NCI-H1930 (cell line): ENCODE results near the gene SPACA6.
"Not testable (repeated sequence)": the region's sequence is repeated elsewhere in the genome, so short reads cannot be mapped to it uniquely, and the experiment has no call there.

Source experiments
- DNase-seq, 2 experiments: peaks; one replicate each; lab custom pipeline; 2025; lab: John Stamatoyannopoulos, UW

Gene SPACA6

GRCh38 chr19:51737924-51738323, 44.8 kb downstream of the SPACA6 start:
- no peak for DNase-seq

- DNase-seq = not testable (repeated sequence)
Observed at GRCh38 chr19:51738523-51738922, 45.4 kb downstream of the SPACA6 start.

GRCh38 chr19:51739466-51740213, 46.5 kb downstream of the SPACA6 start:
- DNase-seq = no peak

DNA sequence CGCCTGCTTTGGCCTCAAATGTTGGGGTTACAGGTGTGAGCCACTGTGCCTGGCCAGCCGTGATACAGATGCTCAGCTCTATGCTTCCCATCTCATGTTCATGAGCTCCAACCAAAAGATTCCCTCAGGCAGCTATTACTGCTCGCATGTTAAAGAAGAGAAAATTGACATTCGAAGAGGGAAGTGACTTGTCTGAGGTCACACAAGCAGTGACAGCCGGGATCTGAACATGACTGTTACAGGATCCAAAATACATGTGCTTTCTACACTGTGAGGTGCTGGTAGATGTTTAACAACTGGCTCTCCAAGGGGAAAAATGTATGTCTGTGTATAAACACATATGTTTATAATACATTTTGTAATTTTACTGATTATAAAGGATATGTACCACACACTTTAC, 47.2 kb downstream of the SPACA6 start:
- no peak for DNase-seq

DNA sequence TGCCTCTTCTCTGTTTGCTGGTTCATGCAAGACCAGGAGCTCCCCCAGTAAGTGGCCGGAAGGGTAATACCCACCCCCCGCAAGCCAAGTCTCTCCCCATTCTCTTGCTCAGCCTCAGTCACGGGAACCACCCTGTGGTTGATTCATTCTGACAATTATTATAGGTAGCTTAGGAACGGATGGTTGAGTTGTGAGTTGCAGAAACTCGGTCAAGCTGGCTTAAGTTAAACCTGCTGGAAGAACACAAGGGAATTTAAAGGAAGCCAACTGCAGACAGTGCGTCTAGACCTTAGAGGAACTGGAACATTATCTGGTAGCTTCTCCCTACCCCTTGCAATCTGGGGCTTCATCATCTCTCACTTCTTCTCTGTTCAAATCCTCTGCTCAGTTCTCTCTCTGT, 49.7 kb downstream of the SPACA6 start:
- DNase-seq = no peak

DNA sequence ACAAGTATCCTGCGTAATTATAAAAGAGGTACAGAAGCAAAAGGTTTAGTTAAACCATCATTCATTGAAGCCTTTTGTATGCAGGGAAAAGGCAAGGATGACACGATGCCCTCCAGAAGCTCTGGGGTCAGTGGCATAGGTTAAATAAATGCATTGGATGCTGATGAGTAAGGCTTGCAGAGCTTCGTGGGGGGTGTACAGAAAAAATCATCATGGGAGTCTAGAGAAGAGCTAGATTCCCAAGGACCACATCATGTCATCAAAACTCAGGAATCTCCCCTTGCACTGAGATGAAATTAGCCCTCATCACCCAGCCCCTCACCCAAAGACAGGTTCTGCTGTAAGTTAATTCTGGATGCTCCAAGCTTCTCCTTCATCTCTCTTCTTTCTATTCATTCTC, 50.3 kb downstream of the SPACA6 start:
- no peak for DNase-seq

GRCh38 chr19:51746731-51747130, 53.6 kb downstream of the SPACA6 start:
- no peak for DNase-seq

- no peak for DNase-seq
Observed at GRCh38 chr19:51749979-51750378, 56.8 kb downstream of the SPACA6 start.

DNA sequence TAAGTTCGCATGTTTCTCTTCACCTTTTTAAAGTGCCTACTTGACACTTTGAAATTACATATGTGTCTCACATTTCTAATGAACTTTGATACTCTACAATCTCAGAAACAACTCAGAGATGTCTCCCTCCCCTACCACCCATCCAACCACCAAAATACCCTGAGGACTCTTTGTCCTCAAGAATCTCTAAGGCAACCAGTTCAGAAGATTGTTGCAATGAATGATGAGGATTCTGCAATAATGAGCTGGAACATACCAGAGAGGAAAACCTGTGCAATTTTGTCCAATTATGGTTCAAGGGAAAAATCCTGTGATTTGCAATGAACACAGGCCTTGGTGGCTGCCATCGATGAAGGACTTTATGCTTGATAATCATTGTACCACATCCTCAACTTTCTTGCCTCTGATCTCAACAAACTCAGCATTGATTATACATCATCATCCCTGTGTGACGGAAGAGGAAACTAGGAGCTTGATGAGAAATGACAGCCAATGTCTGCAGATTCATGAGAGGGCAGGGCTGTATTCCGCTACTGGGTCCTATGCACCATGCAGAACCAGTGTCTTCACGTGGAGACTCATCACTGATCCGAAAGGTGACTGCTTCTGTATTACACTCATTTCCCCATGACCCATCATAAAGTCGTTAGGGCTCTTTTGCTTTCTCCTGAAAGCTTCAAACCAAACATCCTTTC, 57.4 kb downstream of the SPACA6 start:
- no peak for DNase-seq

DNA sequence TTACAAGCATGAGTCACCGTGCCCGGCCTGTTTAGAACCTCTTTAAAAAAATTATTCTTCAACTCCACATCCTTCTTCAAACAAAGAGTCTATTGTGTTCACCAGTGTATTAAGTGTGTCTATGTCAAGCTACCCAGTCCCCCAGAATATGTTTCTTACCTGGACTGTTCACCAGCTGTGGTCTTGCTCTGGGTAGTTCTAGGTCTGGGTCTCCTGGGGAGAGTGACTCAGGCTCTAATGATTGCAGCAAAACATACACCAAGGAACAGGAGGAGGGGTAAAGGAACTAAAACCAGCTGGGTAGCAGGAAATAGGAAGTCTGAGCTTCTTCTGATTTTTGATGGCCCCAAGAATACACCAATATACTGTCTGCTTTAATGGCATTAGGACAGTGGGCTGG, 58.5 kb downstream of the SPACA6 start, which contains the start of gene FPR1:
TSS of gene FPR1 (minus strand) at position 224 of the 400 bp plus-strand sequence. CDS start 4,884 bp downstream, outside the sequence.
- no peak for DNase-seq

DNA sequence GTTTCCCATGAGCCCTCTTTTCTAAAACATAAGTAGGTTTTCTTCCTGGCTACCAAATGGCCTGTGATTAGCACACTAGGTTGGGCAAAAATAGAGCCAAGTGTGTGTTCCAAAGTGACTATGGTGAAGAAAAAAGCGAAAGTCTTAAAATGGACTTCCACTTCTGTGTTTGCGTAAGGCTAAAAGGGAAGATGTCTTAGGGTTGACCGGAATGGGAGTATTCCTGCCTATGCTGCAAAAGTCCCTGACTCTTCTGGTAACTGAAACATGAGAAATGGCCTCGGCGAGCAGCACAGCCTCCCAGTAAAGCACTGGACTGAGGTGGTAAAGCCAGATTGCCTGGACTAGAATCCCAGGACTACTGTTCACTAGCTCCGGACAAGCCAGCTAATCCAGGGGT, 61.0 kb downstream of the SPACA6 start:
- no peak for DNase-seq

- no peak for DNase-seq
Observed at GRCh38 chr19:51754770-51755169, 61.6 kb downstream of the SPACA6 start.
